Urothelium cell line (cell line): Measurements from ENCODE around the gene CHRNA9.
"Not testable (repeated sequence)": the region's sequence is repeated elsewhere in the genome, so short reads cannot be mapped to it uniquely, and the experiment has no call there.

Experiments
- DNase-seq: peaks from one replicate; pipeline ENCODE4 v3.0.0; 2011; ENCODE audit warnings: low spot score, mixed read lengths
- FAIRE-seq: peaks from 2 replicates; lab custom pipeline; 2011; peaks lifted over from hg19 to GRCh38; lab: Jason Lieb, UNC

The CHRNA9 gene

GRCh38 chr4:40334591-40335524, at the start of gene CHRNA9:
TSS of gene CHRNA9 (plus strand) at chr4:40335333. CDS start at chr4:40335468, 135 bp downstream.
- no peak for DNase-seq
- no peak for FAIRE-seq

GRCh38 chr4:40285692-40286091, 49.4 kb upstream of the CHRNA9 start:
- no peak for FAIRE-seq
- no peak for DNase-seq

- DNase-seq (no peak), FAIRE-seq (no peak)
These were observed 46.6 kb upstream of the CHRNA9 start for GRCh38 chr4:40288566-40288965.

GRCh38 chr4:40289366-40290188, 45.6 kb upstream of the CHRNA9 start:
- FAIRE-seq (no peak), DNase-seq (peak; percentile 38)

GRCh38 chr4:40290611-40291186, 44.4 kb upstream of the CHRNA9 start:
- DNase-seq = peak; percentile 40
- not testable (repeated sequence) for FAIRE-seq

GRCh38 chr4:40292313-40292759, 42.8 kb upstream of the CHRNA9 start:
- DNase-seq (no peak), FAIRE-seq (no peak)

GRCh38 chr4:40294339-40294738, 40.8 kb upstream of the CHRNA9 start:
- FAIRE-seq (no peak), DNase-seq (no peak)

GRCh38 chr4:40295030-40295429, 40.1 kb upstream of the CHRNA9 start:
- peak; percentile 99 for FAIRE-seq
- not testable (repeated sequence) for DNase-seq

- no peak for FAIRE-seq
- DNase-seq = no peak
These were observed 39.6 kb upstream of the CHRNA9 start for GRCh38 chr4:40295572-40295971.

GRCh38 chr4:40299126-40299525, 36.0 kb upstream of the CHRNA9 start:
- DNase-seq = no peak

GRCh38 chr4:40299811-40300292, 35.3 kb upstream of the CHRNA9 start:
- DNase-seq = no peak
- no peak for FAIRE-seq

More at GRCh38 chr4:40299126-40299525, 36.0 kb upstream of the CHRNA9 start:
- FAIRE-seq = no peak

- DNase-seq (no peak), FAIRE-seq (no peak)
These were observed 34.6 kb upstream of the CHRNA9 start for GRCh38 chr4:40300371-40301162.

GRCh38 chr4:40301603-40302002, 33.5 kb upstream of the CHRNA9 start:
- no peak for FAIRE-seq
- no peak for DNase-seq

GRCh38 chr4:40303751-40304150, 31.4 kb upstream of the CHRNA9 start:
- FAIRE-seq = no peak
- DNase-seq = no peak

- FAIRE-seq (no peak), DNase-seq (no peak)
These were observed 29.6 kb upstream of the CHRNA9 start for GRCh38 chr4:40305328-40306170.

GRCh38 chr4:40306226-40306625, 28.9 kb upstream of the CHRNA9 start:
- DNase-seq (no peak), FAIRE-seq (no peak)

- DNase-seq (no peak), FAIRE-seq (no peak)
These were observed 28.2 kb upstream of the CHRNA9 start for GRCh38 chr4:40306976-40307375.

GRCh38 chr4:40307627-40308497, 27.3 kb upstream of the CHRNA9 start:
- no peak for DNase-seq
- no peak for FAIRE-seq
